IMR-90 (cell line): ENCODE data around the gene EML3. TPM values are rescaled to one million over a fixed set of nuclear protein-coding genes. Genes with fewer than 3 reads are reported as not detected.

Experiments used
- ATAC-seq: fragments of 200-7000 bp; cut with Tn5 transposase; 2 replicates; pipeline ENCODE4 v1.9.1; 2020; ENCODE audit warnings: low read depth, mild to moderate bottlenecking, moderate library complexity
- BruUV-seq: library from RNA; stranded (reverse); fragments of 400-500 nt; replicated peaks from 2 replicates; lab custom pipeline; 2021; lab: Mats Ljungman, UMichigan
- CTCF ChIA-PET: fragments of 300-600 bp; formaldehyde crosslinking; extraction: SDS; loops from one replicate; lab custom pipeline; 2021; ENCODE audit warnings: antibody characterized with exemption; lab: Yijun Ruan, JAX
- POLR2A ChIA-PET: fragments of 300-600 bp; sonication (Branson Sonifier 250); formaldehyde crosslinking; loops from one replicate; lab custom pipeline; 2022; ENCODE audit warnings: antibody characterized with exemption; ENCODE audit not compliant: unreplicated experiment; lab: Charles Lee
- DNase-seq: peaks from one replicate; pipeline ENCODE4 v3.0.0; 2013
- H2AFZ ChIP-seq: replicated peaks from 2 replicates; pipeline ENCODE3; 2013; ENCODE audit warnings: low read length, mild to moderate bottlenecking; ENCODE audit not compliant: poor library complexity
- H2AK5ac ChIP-seq: 2 replicates; pipeline ENCODE4 v1.6.1; 2013; ENCODE audit warnings: low read depth, low read length, inconsistent platforms
- H2AK9ac ChIP-seq: replicated peaks from 2 replicates; pipeline ENCODE3; 2013; ENCODE audit warnings: mild to moderate bottlenecking, low read depth, low read length, moderate library complexity; ENCODE audit not compliant: poor library complexity
- H2BK120ac ChIP-seq: 2 replicates; pipeline ENCODE4 v1.6.1; 2013; ENCODE audit warnings: low read depth, low read length, inconsistent platforms
- H2BK15ac ChIP-seq: 3 replicates; pipeline ENCODE4 v1.6.1; 2013; ENCODE audit warnings: low read depth, low read length, inconsistent platforms
- H2BK20ac ChIP-seq: 2 replicates; pipeline ENCODE4 v1.6.1; 2013; ENCODE audit warnings: low read depth, mild to moderate bottlenecking, inconsistent platforms, low read length, moderate library complexity
- H2BK5ac ChIP-seq: 2 replicates; pipeline ENCODE4 v1.6.1; 2013; ENCODE audit warnings: mild to moderate bottlenecking, low read depth, low read length, inconsistent platforms; ENCODE audit not compliant: poor library complexity, severe bottlenecking
- H3K14ac ChIP-seq: replicated peaks from 2 replicates; pipeline ENCODE4 v1.6.1; 2013; ENCODE audit warnings: low read depth, low read length, inconsistent platforms
- H3K18ac ChIP-seq: 2 replicates; pipeline ENCODE4 v1.6.1; 2013; ENCODE audit warnings: low read depth, low read length, control low read depth
- H3K23ac ChIP-seq: 2 replicates; pipeline ENCODE4 v1.6.1; 2013; ENCODE audit warnings: low read depth, low read length, inconsistent platforms
- H3K27ac ChIP-seq: 2 replicates; pipeline ENCODE4 v1.5.1; 2013; ENCODE audit warnings: mild to moderate bottlenecking, control low read depth, low read length; ENCODE audit not compliant: insufficient read depth
- H3K27me3 ChIP-seq: 2 replicates; pipeline ENCODE4 v1.6.1; 2013; ENCODE audit warnings: low read length; ENCODE audit not compliant: control insufficient read depth, insufficient read depth
- H3K36me3 ChIP-seq: 2 replicates; pipeline ENCODE4 v1.6.1; 2013; ENCODE audit warnings: low read length, mixed read lengths; ENCODE audit not compliant: control insufficient read depth, insufficient read depth
- H3K4ac ChIP-seq: 2 replicates; pipeline ENCODE4 v1.6.1; 2013; ENCODE audit warnings: low read depth, low read length, inconsistent platforms
- H3K4me1 ChIP-seq: 2 replicates; pipeline ENCODE4 v1.6.1; 2013; ENCODE audit warnings: low read length, mixed read lengths; ENCODE audit not compliant: control insufficient read depth, insufficient read depth
- H3K4me2 ChIP-seq: 2 replicates; pipeline ENCODE4 v1.6.1; 2013; ENCODE audit warnings: low read depth, mild to moderate bottlenecking, control low read depth, low read length, moderate library complexity
- H3K4me3 ChIP-seq: 2 replicates; pipeline ENCODE4 v1.5.1; 2013; ENCODE audit warnings: low read depth, mild to moderate bottlenecking, control low read depth, low read length, moderate library complexity; ENCODE audit not compliant: insufficient read depth
- H3K56ac ChIP-seq: 2 replicates; pipeline ENCODE4 v1.6.1; 2013; ENCODE audit warnings: low read length, inconsistent platforms; ENCODE audit not compliant: insufficient read depth; ENCODE audit errors: extremely low read depth
- H3K79me1 ChIP-seq, 2 experiments: 2 replicates each; pipeline ENCODE4 v1.6.1; 2013; ENCODE audit warnings: low read length in 2 of 2, inconsistent platforms in 1 of 2, low read depth in 1 of 2
- H3K9ac ChIP-seq: 2 replicates; pipeline ENCODE4 v1.6.1; 2013; ENCODE audit warnings: low read depth, low read length, control low read depth
- H3K9me1 ChIP-seq: 2 replicates; pipeline ENCODE4 v1.6.1; 2013; ENCODE audit warnings: low read length, inconsistent platforms; ENCODE audit not compliant: insufficient read depth
- H3K9me3 ChIP-seq: 2 replicates; pipeline ENCODE4 v1.6.1; 2013; ENCODE audit warnings: low read length; ENCODE audit not compliant: control insufficient read depth, insufficient read depth
- H4K20me1 ChIP-seq: 2 replicates; pipeline ENCODE4 v1.6.1; 2013; ENCODE audit warnings: low read length, inconsistent platforms; ENCODE audit not compliant: insufficient read depth
- H4K5ac ChIP-seq: 2 replicates; pipeline ENCODE4 v1.6.1; 2013; ENCODE audit warnings: mild to moderate bottlenecking, low read depth, low read length, control low read depth
- H4K8ac ChIP-seq, 2 experiments: 2 replicates each; pipeline ENCODE4 v1.6.1; 2013; ENCODE audit warnings: low read depth in 2 of 2, low read length in 2 of 2, control low read depth in 1 of 2, inconsistent platforms in 1 of 2
- H4K91ac ChIP-seq: 2 replicates; pipeline ENCODE4 v1.6.1; 2013; ENCODE audit warnings: low read depth, low read length, inconsistent platforms; ENCODE audit not compliant: insufficient read depth
- BHLHE40 ChIP-seq: fragments of 150-350 bp; IDR thresholded peaks from 2 replicates; pipeline ENCODE4 v1.6.1; 2016; ENCODE audit warnings: mild to moderate bottlenecking, low read depth, low read length
- CEBPB ChIP-seq: IDR thresholded peaks from 2 replicates; pipeline ENCODE4 v1.6.1; 2012; ENCODE audit warnings: low read depth, low read length, improper control_type of control experiment
- CHD1 ChIP-seq: IDR thresholded peaks from 2 replicates; pipeline ENCODE4 v1.6.1; 2012; ENCODE audit warnings: low read depth, low read length, improper control_type of control experiment
- ELK1 ChIP-seq: fragments of 150-350 bp; IDR thresholded peaks from 2 replicates; pipeline ENCODE4 v1.6.1; 2016; ENCODE audit warnings: low read depth, mild to moderate bottlenecking, low read length, moderate library complexity, borderline replicate concordance
- MAFK ChIP-seq: IDR thresholded peaks from 2 replicates; pipeline ENCODE4 v1.6.1; 2012; ENCODE audit warnings: low read depth, low read length, improper control_type of control experiment
- MAZ ChIP-seq: IDR thresholded peaks from 2 replicates; pipeline ENCODE4 v1.6.1; 2012; ENCODE audit warnings: low read depth, mild to moderate bottlenecking, low read length, improper control_type of control experiment, moderate library complexity, borderline replicate concordance
- POLR2A ChIP-seq: IDR thresholded peaks from 2 replicates; pipeline ENCODE4 v1.6.1; 2012; ENCODE audit warnings: mild to moderate bottlenecking, low read depth, low read length
- RAD21 ChIP-seq: IDR thresholded peaks from 2 replicates; pipeline ENCODE4 v1.6.1; 2012; ENCODE audit warnings: low read length, improper control_type of control experiment
- RCOR1 ChIP-seq: IDR thresholded peaks from 2 replicates; pipeline ENCODE4 v1.6.1; 2012; ENCODE audit warnings: mild to moderate bottlenecking, low read length, improper control_type of control experiment; ENCODE audit not compliant: insufficient replicate concordance
- SMC3 ChIP-seq: fragments of 150-350 bp; IDR thresholded peaks from 2 replicates; pipeline ENCODE4 v1.6.1; 2016; ENCODE audit warnings: low read depth, mild to moderate bottlenecking, antibody characterized with exemption, low read length, moderate library complexity
- USF2 ChIP-seq: fragments of 150-350 bp; IDR thresholded peaks from 2 replicates; pipeline ENCODE4 v1.6.1; 2017; ENCODE audit warnings: mild to moderate bottlenecking, antibody characterized with exemption, low read length, low read depth
- WGBS, 2 experiments: methylation state at CpG; one replicate each; pipeline versions ENCODE4 v1.1.5 to v1.1.7; 2013; ENCODE audit warnings: missing lambda C conversion rate in 2 of 2; ENCODE audit not compliant: insufficient read length in 1 of 2; ENCODE audit errors: extremely low coverage in 2 of 2; 5-methylcytosine and 5-hydroxymethylcytosine counted together
- dilution Hi-C: fragments of 300-500 bp; cut with HindIII; formaldehyde crosslinking; loops from one replicate; pipeline ENCODE4 v1.14.3; 2018; ENCODE audit warnings: low sequenced_read_pairs; ENCODE audit not compliant: unreplicated experiment
- in situ Hi-C: fragments of 300-500 bp; cut with MboI; formaldehyde crosslinking; loops from 3 replicates; pipeline ENCODE4 v1.14.3; 2019; ENCODE audit warnings: low sequenced_read_pairs, inconsistent platforms, mixed read lengths
- intact Hi-C: fragments of 100-400 bp; cut with micrococcal nuclease; formaldehyde crosslinking; loops from 2 replicates; pipeline ENCODE4 v1.10.0; 2022
- polyA plus RNA-seq, 3 experiments: library from polyadenylated mRNA; depleted of rRNA; stranded (reverse); fragments of >200 nt; gene quantifications; 2 replicates each; pipeline ENCODE4 v1.2.3, GENCODE V29; 2012; ENCODE audit warnings: low replicate concordance in 1 of 3
- total RNA-seq: library from RNA; depleted of rRNA; stranded (reverse); fragments of >200 nt; gene quantifications from 2 replicates; pipeline ENCODE4 v1.2.3, GENCODE V29; 2012

The EML3 gene
- total and polyA plus RNA-seq, 2 of the 4 experiments (the other 2 are of a cell fraction), result 5.0 to 24.7 TPM

GRCh38 chr11:62569611-62570010, 43.0 kb downstream of the EML3 start:
- peaks cover 17 to 66% of the 10 kb centered on the region in 2 experiments for H3K79me1 ChIP-seq
- H3K14ac ChIP-seq, result no peak overlapping the region
- H2BK120ac ChIP-seq, result no peak overlapping the region
- H3K27me3 ChIP-seq, result no peaks in the 10 kb centered on the region
- no peak overlapping the region for H2AK5ac ChIP-seq
- in situ Hi-C loops, result no loop called here
- DNase-seq (no peak), ATAC-seq (no peak)
- ChIA-PET POLR2A (interaction anchor here (1.1 kb wide), 1 partner anchor 9 kb away, joined by 4 read pairs; no protein-coding TSS in a partner anchor), CTCF (interaction anchor here (1.8 kb wide), 1 partner anchor 9 kb away, joined by 6 read pairs; no protein-coding TSS in a partner anchor)
- peaks cover 57% of the 10 kb centered on the region for H3K36me3 ChIP-seq
- TF ChIP-seq ELK1 (no peak), RCOR1 (no peak), BHLHE40 (no peak), CHD1 (no peak), RAD21 (no peak), USF2 (no peak), CEBPB (no peak), MAZ (no peak), POLR2A (no peak), MAFK (no peak), SMC3 (no peak)
- H2BK5ac ChIP-seq, result no peak overlapping the region
- WGBS, 2 experiments, result no CpG with 5 or more reads among the region's 1 CpG
- H3K23ac ChIP-seq, result no peak overlapping the region
- H3K4me1 ChIP-seq, result peaks cover 4% of the 10 kb centered on the region
- H3K4ac ChIP-seq, result no peak overlapping the region
- H4K5ac ChIP-seq, result no peak overlapping the region
- intact Hi-C loops, result no loop called here
- no peak overlapping the region for H3K56ac ChIP-seq
- no peak overlapping the region for H3K27ac ChIP-seq
- no peak overlapping the region for H2AFZ ChIP-seq
- no peak overlapping the region for H4K91ac ChIP-seq
- no peak overlapping the region for H3K9ac ChIP-seq
- no peak overlapping the region for H2AK9ac ChIP-seq
- H3K9me3 ChIP-seq, result no peaks in the 10 kb centered on the region
- H3K18ac ChIP-seq, result no peak overlapping the region
- no peak overlapping the region for H3K4me3 ChIP-seq
- H3K9me1 ChIP-seq, result peaks cover 3% of the 10 kb centered on the region; the same call in 1 of the 2 replicates
- dilution Hi-C loops, result no loop called here
- no peak overlapping the region for H4K8ac ChIP-seq
- no TSS peak for BruUV-seq
- H4K20me1 ChIP-seq, result peaks cover 66% of the 10 kb centered on the region
- no peak overlapping the region for H2BK20ac ChIP-seq
- no peak overlapping the region for H3K4me2 ChIP-seq
- no peak overlapping the region for H2BK15ac ChIP-seq
